Caki2 (cell line): Measurements from ENCODE around the gene RAB5A. TPM values are rescaled to one million over a fixed set of nuclear protein-coding genes. Genes with fewer than 3 reads are reported as not detected.
"Not testable (repeated sequence)": the region's sequence is repeated elsewhere in the genome, so short reads cannot be mapped to it uniquely, and the experiment has no call there.

ENCODE experiments used
- DNase-seq: peaks from one replicate; pipeline ENCODE4 v3.0.0-alpha.2; 2015; ENCODE audit warnings: low read depth
- in situ Hi-C: cut with HindIII; loops from 2 replicates; pipeline ENCODE4 v1.10.0; 2016; ENCODE audit warnings: low sequenced_read_pairs, low pct_unique_long_range_greater_than_20kb, mixed read lengths
- total RNA-seq: library from RNA; depleted of rRNA; stranded (reverse); fragments of >200 nt; shearing (Covaris generic); gene quantifications from 2 replicates; pipeline ENCODE4 v1.2.3, GENCODE V29; 2014; ENCODE audit warnings: low replicate concordance; rRNA removed

Gene RAB5A
- total RNA-seq, 1 experiment from 2014 or later, result 34.8 TPM

DNA sequence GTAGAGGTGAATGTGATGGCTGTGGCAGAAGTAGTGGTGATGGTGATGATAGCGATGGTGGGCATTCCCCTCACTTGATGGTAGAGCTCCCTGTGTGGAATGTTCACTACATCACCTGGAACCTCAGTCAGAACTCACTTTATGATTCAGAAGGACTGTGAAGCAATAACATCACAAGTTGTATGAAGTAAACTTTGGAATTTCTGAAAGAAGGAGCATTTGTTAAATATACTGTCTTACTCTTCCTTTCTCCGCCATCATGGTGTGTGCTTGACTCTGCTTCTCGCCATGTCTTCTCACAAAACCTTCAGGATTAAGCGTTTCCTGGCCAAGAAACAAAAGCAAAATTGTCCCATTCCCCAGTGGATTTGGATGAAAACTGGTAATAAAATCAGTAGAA lies 65.3 kb downstream of the RAB5A start, which contains the start of gene PP2D1:
Gene PP2D1 (minus strand): TSS at position 101 of the 400 bp plus-strand sequence. CDS start 192 bp downstream, outside the sequence.
- in situ Hi-C loops, result no loop called here
- no peak for DNase-seq

DNA sequence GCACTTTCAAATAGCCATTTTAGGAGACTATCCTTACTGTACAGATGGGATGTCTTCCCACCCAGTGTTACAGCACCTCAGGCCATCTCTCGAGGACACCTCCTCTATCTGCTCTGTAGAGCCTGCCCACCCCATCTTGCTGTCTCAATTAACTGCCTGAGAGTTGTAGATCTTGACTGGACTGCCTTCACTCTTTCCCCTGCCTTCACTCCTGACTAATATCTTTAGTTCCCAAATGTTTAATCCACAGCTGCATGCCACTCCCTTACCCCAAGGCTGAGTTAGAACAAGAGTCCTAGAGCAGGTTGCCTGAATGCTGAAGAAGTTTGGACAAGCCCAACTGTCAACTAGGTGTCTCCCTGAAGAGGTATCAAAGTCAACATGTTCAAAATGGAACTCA lies 66.5 kb downstream of the RAB5A start:
- in situ Hi-C loops, result no loop called here
- DNase-seq, result no peak

DNA sequence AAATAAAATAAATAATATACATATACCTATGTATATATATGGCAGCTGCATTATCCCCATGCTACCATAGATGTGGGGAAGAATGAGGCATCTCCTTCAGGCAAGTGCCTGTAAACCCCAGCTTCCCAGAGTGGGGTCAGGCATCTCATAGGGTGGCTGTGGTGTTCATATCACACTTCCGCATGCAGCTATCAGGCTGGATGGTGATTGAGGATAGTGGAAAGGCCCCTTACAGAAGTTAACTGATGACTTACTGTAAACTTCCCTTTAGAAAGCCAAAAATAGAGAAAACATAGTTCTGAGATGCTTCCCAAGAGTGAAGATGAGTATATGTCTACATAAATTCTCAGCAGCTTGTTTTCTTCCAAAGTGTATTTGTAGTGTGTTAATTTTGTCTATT lies 68.6 kb downstream of the RAB5A start:
- no peak for DNase-seq
- in situ Hi-C loops, result no loop called here

DNA sequence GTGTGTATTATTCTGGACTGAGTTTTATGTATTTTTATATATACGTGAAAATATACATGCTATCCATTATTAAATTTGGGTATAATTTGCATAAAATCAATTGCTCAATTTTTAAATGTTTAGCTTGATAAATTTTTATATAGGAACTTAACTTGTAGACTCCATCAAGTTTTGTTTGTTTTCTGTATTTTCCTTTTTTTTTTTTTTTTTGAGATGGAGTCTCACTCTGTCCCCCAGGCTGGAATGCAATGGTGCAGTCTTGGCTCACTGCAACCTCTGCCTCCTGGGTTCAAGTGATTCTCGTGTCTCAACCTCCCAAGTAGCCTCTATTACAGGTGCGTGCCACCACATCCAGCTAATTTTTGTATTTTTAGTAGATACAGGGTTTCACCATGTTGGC lies 69.2 kb downstream of the RAB5A start:
- DNase-seq, in situ Hi-C loops: not testable (repeated sequence)

DNA sequence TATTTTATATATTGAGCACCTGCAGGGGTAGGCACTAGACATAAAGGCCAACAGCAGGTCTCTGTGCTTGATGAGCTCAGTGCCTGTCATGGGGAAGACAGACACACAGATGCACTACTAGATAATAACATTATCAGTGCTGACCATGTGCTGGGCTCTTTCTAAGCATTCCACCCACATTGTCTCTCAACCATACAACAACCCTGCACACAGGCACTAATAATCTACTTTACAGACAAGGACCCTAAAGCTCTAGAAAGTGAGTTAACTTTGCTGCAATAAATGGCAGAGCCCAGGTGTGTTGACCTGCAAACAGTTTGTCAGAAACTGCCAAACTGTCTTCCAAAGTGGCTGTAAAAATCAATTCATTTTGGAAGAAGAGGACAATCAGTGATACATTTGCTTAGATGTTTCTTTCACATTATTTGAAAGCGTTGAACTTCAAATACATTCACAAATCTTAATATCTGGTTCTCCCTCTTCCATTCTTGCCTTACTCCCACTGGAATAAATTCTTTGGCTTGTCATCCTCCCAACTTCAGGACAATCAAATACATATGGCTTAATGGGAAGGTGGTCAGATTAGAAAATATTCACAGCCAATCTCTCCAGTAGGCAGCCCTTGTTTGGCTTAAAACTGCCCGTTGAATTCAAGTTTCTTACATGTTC lies 76.2 kb downstream of the RAB5A start:
- in situ Hi-C loops, result no loop called here
- DNase-seq, result no peak

DNA sequence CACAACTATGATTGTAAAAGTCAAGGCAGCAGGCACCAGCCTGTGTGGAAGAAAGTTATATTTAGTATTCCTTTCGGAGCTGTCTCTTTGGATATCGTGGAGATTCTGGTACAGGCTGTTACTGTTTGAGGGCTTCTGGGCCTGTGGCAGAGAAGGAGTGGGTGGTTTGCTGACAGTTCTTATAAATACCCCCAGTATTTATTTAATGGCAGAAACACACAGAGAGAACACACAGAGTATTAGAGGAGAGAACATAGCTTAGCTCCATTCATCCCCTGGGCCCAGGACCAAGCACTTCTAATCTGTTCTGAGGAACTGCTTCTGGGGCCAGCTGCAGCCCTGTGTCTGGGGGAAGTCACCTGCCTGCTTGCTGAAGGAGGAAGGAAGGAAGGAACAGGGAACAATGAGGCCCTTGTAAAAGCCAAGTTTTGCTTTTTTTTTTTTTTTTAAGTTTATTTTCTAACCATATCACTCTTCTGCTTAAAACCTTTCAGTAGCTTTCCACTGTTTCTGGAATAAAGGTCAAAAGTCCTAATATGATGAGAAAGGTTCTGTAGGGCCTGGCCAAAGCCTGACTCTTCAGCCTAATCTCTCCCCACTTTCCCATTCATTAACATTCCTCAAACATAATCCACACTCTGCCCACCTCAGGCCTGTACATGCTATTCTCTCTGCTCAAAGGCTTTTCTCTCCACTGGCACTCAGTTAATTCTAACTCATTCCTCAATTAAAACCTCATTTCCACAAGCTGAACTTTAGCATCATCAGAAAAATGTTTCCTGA lies 76.9 kb downstream of the RAB5A start:
- in situ Hi-C loops, result no loop called here
- no peak for DNase-seq

DNA sequence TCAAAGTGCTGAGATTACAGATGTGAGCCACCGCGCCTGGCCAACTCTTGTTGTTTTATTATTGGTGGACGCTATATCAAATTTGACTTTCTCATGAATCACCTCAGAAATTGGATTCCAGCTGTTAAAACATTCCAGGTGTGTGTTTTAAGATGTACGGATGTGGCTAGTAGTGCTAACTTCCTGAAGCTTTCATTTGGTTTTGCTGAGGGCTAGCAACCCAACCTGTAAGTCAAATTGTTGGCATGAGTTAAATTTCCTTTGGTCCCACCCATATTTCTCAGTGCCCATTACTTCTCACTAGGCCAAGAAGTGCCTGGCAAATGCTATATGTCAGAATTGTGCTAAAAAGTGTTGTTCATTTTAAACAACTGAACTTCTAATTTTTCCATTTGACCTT lies 80.2 kb downstream of the RAB5A start:
- DNase-seq, result no peak
- in situ Hi-C loops, result no loop called here

DNA sequence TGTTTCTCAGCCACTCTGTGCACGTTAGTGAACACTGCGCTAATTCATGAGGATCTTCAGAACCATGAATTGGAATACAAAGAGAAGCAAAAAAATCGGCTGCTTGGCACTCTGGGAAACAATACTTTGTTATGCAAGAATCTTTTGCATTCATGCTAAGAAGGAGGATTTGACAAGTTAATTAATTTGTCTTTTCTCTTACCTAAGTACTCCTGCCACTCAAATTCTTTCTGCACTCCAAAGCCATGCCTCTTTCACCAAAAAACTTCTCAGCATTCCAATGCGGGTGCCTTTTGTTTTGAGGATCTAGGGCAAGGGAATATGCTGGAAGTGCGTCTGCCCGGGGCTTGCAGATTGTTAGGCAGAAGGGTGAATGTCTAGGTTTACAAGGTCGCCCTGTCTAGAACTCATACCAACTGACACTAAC lies 82.0 kb downstream of the RAB5A start:
- no peak for DNase-seq
- in situ Hi-C loops, result no loop called here

DNA sequence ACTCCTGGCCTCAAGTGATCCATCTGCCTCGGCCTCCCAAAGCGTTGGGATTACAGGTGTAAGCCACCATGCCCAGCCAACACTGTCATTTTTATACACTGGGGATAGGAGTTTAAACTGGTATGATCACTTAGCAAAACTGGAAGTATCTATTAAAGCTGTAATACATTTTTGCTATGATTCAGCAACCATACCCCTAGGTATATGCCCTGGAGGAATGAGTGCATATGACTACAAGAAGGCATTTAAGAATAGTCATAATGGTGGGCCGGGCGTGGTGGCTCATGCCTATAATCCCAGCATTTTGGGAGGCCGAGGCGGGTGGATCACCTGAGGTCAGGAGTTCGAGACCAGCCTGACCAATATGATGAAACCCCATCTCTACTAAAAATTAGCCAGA lies 85.0 kb downstream of the RAB5A start:
- in situ Hi-C loops, DNase-seq: not testable (repeated sequence)

Other genes starting within 250 kb of the RAB5A start
- gene EFHB, start 12.9 kb upstream of the RAB5A start, total RNA-seq, result 1.6 and 1.8 TPM in 2 replicates
- not detected in 2 replicates for gene PP2D1, start 65.2 kb downstream of the RAB5A start, total RNA-seq
- gene KAT2B, start 93.3 kb downstream of the RAB5A start, total RNA-seq, result 0.57 TPM in 1 of 2 replicates, not detected in the other
- gene SGO1, start 239.1 kb downstream of the RAB5A start, total RNA-seq, result 9.4 and 10.8 TPM in 2 replicates